OCI-LY3 (cell line): ENCODE measurements around the gene CNMD.

Source experiments
- H2AFZ ChIP-seq: fragments of 200-600, 300-600 bp; shearing (Covaris generic); 2 replicates; pipeline ENCODE4 v1.6.0; 2014; ENCODE audit warnings: antibody characterized with exemption, low read depth, low read length
- H3K27ac ChIP-seq: fragments of 200-600, 300-600 bp; sonication (generic); 2 replicates; pipeline ENCODE4 v1.5.1; 2014; ENCODE audit warnings: mild to moderate bottlenecking, low read length, moderate library complexity, mixed read lengths
- H3K27me3 ChIP-seq: fragments of 200-600, 300-600 bp; sonication (generic); 2 replicates; pipeline ENCODE4 v1.6.1; 2014; ENCODE audit warnings: low read depth, low read length, mixed read lengths
- H3K36me3 ChIP-seq: fragments of 200-600, 300-600 bp; sonication (generic); replicated peaks from 2 replicates; pipeline ENCODE3; 2014; ENCODE audit warnings: low read depth, low read length, mixed read lengths
- H3K4me1 ChIP-seq: fragments of 300-600, 200-600 bp; sonication (generic); 2 replicates; pipeline ENCODE4 v1.6.1; 2014; ENCODE audit warnings: low read length, mixed read lengths
- H3K4me2 ChIP-seq: fragments of 200-600, 300-600 bp; sonication (generic); 2 replicates; pipeline ENCODE4 v1.6.1; 2014; ENCODE audit warnings: low read length, mixed read lengths
- H3K4me3 ChIP-seq: fragments of 300-600, 200-600 bp; sonication (generic); 2 replicates; pipeline ENCODE4 v1.5.1; 2014; ENCODE audit warnings: antibody characterized with exemption, mild to moderate bottlenecking, low read length, moderate library complexity
- H3K79me2 ChIP-seq: fragments of 300-600, 200-600 bp; shearing (Covaris generic); 2 replicates; pipeline ENCODE4 v1.6.1; 2014; ENCODE audit warnings: mild to moderate bottlenecking, low read length, mixed read lengths
- H3K9ac ChIP-seq: fragments of 300-600, 200-600 bp; shearing (Covaris generic); 2 replicates; pipeline ENCODE4 v1.6.0; 2014; ENCODE audit warnings: mild to moderate bottlenecking, low read length, moderate library complexity
- H3K9me3 ChIP-seq: fragments of 200-600, 300-600 bp; shearing (Covaris generic); 2 replicates; pipeline ENCODE4 v1.6.1; 2014; ENCODE audit warnings: low read length, mixed read lengths; ENCODE audit not compliant: insufficient read depth
- H4K20me1 ChIP-seq: fragments of 200-600, 300-600 bp; sonication (generic); 2 replicates; pipeline ENCODE4 v1.6.1; 2016; ENCODE audit warnings: low read length, mixed read lengths; ENCODE audit not compliant: insufficient read depth
- CTCF ChIP-seq: fragments of 200-600, 300-600 bp; sonication (generic); IDR thresholded peaks from 2 replicates; pipeline ENCODE4 v1.5.1; 2014; ENCODE audit warnings: antibody characterized with exemption, low read length, low read depth
- EZH2phosphoT487 ChIP-seq: fragments of 200-600 bp; shearing (Covaris generic); IDR thresholded peaks from 2 replicates; pipeline ENCODE4 v1.6.1; 2018; ENCODE audit warnings: antibody characterized with exemption, mixed run types, low read depth

CNMD gene

GRCh38 chr13:52780611-52781010 is 41.0 kb upstream of the CNMD start:
- H3K27ac ChIP-seq = no peak overlapping the region
- no peaks in the 10 kb centered on the region for H3K79me2 ChIP-seq
- no peak overlapping the region for H3K9ac ChIP-seq
- no peak overlapping the region for H3K4me3 ChIP-seq
- H3K9me3 ChIP-seq = no peaks in the 10 kb centered on the region
- H4K20me1 ChIP-seq = no peaks in the 10 kb centered on the region
- H3K27me3 ChIP-seq = no peaks in the 10 kb centered on the region
- TF ChIP-seq EZH2phosphoT487 = no peak
- TF ChIP-seq CTCF = no peak
- H3K36me3 ChIP-seq = no peaks in the 10 kb centered on the region
- H3K4me1 ChIP-seq = no peaks in the 10 kb centered on the region
- H3K4me2 ChIP-seq = no peak overlapping the region
- no peak overlapping the region for H2AFZ ChIP-seq

GRCh38 chr13:52780092-52780491 is 40.5 kb upstream of the CNMD start:
- no peak overlapping the region for H3K4me3 ChIP-seq
- no peak overlapping the region for H3K27ac ChIP-seq
- no peak overlapping the region for H3K9ac ChIP-seq
- no peak for TF ChIP-seq EZH2phosphoT487
- no peak for TF ChIP-seq CTCF
- H3K79me2 ChIP-seq = no peaks in the 10 kb centered on the region
- H3K4me1 ChIP-seq = no peaks in the 10 kb centered on the region
- no peaks in the 10 kb centered on the region for H3K27me3 ChIP-seq
- no peaks in the 10 kb centered on the region for H3K9me3 ChIP-seq
- H3K4me2 ChIP-seq = no peak overlapping the region
- no peaks in the 10 kb centered on the region for H3K36me3 ChIP-seq
- no peaks in the 10 kb centered on the region for H4K20me1 ChIP-seq
- H2AFZ ChIP-seq = no peak overlapping the region

- TF ChIP-seq CTCF = no peak
- no peak for TF ChIP-seq EZH2phosphoT487
- Histone ChIP-seq H3K4me2 (no peak overlapping the region), H2AFZ (no peak overlapping the region), H3K9me3 (no peaks in the 10 kb centered on the region), H3K27ac (no peak overlapping the region), H3K36me3 (no peaks in the 10 kb centered on the region), H4K20me1 (no peaks in the 10 kb centered on the region), H3K79me2 (no peaks in the 10 kb centered on the region), H3K4me3 (no peak overlapping the region), H3K9ac (no peak overlapping the region), H3K27me3 (peaks cover under 1% of the 10 kb centered on the region; the same call in 1 of the 2 replicates), H3K4me1 (no peaks in the 10 kb centered on the region)
Observed at GRCh38 chr13:52779103-52779502, 39.5 kb upstream of the CNMD start.

GRCh38 chr13:52776726-52777125 is 37.1 kb upstream of the CNMD start:
- TF ChIP-seq EZH2phosphoT487 (no peak), CTCF (no peak)
- H3K4me2 ChIP-seq = no peak overlapping the region

More at GRCh38 chr13:52776726-52777125, 37.1 kb upstream of the CNMD start:
- H3K79me2 ChIP-seq = no peaks in the 10 kb centered on the region
- H3K27ac ChIP-seq = no peak overlapping the region
- H4K20me1 ChIP-seq = no peaks in the 10 kb centered on the region
- H2AFZ ChIP-seq = no peak overlapping the region
- H3K27me3 ChIP-seq = peaks cover 9% of the 10 kb centered on the region; the same call in 1 of the 2 replicates
- H3K4me3 ChIP-seq = no peak overlapping the region
- no peaks in the 10 kb centered on the region for H3K36me3 ChIP-seq
- no peaks in the 10 kb centered on the region for H3K9me3 ChIP-seq
- H3K9ac ChIP-seq = no peak overlapping the region
- no peaks in the 10 kb centered on the region for H3K4me1 ChIP-seq
